Ovary (tissue), 9 donors: ENCODE measurements around the gene SURF2. TPM values are rescaled to one million over a fixed set of nuclear protein-coding genes. Genes with fewer than 3 reads are reported as not detected.

ENCODE experiments used
- DNase-seq, 5 donors: peaks; one replicate each; pipeline ENCODE4 v3.0.0-alpha.2; 2019 to 2020
- H3K27ac ChIP-seq, 2 donors: fragments of 200-600 bp; one replicate each; pipeline versions ENCODE4 v1.5.1 to v1.8.0; 2019 to 2022
- H3K27me3 ChIP-seq: fragments of 200-600 bp; one replicate; pipeline ENCODE4 v1.8.0; 2022
- H3K36me3 ChIP-seq: fragments of 200-600 bp; sonication (generic); one replicate; pipeline ENCODE4 v1.5.1; 2019
- H3K4me1 ChIP-seq: one replicate; pipeline ENCODE4 v1.8.1; 2013; ENCODE audit warnings: mild to moderate bottlenecking, moderate library complexity; ENCODE audit not compliant: insufficient read depth
- H3K4me3 ChIP-seq: fragments of 200-600 bp; sonication (generic); one replicate; pipeline ENCODE4 v1.5.1; 2017
- H3K9me3 ChIP-seq, 2 donors: fragments of 200-600 bp in 1 of 2; sonication (generic) in 1 of 2; one replicate each; pipeline versions ENCODE4 v1.5.1 to v1.8.1; 2013 to 2019; ENCODE audit warnings: mild to moderate bottlenecking in 1 of 2, moderate library complexity in 1 of 2
- EP300 ChIP-seq: sonication (generic); formaldehyde crosslinking; IDR thresholded peaks from one replicate; pipeline ENCODE4 v1.6.1; 2017; ENCODE audit warnings: antibody characterized with exemption
- POLR2A ChIP-seq: fragments of 450-650 bp; IDR thresholded peaks from one replicate; pipeline ENCODE4 v1.6.1; 2017; ENCODE audit warnings: antibody characterized with exemption, mild to moderate bottlenecking, moderate library complexity
- WGBS, 3 donors: extraction: QIAGEN DNeasy Blood & Tissue Kit in 1 of 3; methylation state at CpG; one replicate each; pipeline versions ENCODE4 v1.1.5 to v1.1.7; 2013 to 2017; 5-methylcytosine and 5-hydroxymethylcytosine counted together
- intact Hi-C, 4 donors: fragments of 100-400 bp; cut with DNase I; formaldehyde crosslinking; loops; one replicate each; pipeline versions ENCODE4 v1.11.0 to v1.15.1; 2022 to 2023
- polyA plus RNA-seq, 2 donors: library from polyadenylated mRNA; stranded (reverse); fragments of 200-250 nt in 1 of 2; fragments of 350-450 nt in 1 of 2; fragmentation: Illumina TruSeq in 1 of 2; extraction: RNeasy Lipid Tissue Mini Kit (QIAGEN cat#74804) in 1 of 2; gene quantifications; one replicate each; pipeline ENCODE4 v1.2.3, GENCODE V29; 2013 to 2014
- total RNA-seq, 7 donors: library from RNA; depleted of rRNA in 2 of 7; stranded (reverse); fragments of >200 nt in 2 of 7; fragmentation: NEBNext Ultra II Directional in 3 of 7; extraction: Animal tissue kit (Norgen Biotek cat#: 25700) in 3 of 7; gene quantifications; one replicate each; pipeline versions ENCODE4 v1.1.0 to v1.2.4, GENCODE V29; 2016 to 2023
- TF ChIP-seq, protein P1 (sequence below), 3 donors: fragments of 450-650 bp in 2 of 3; fragments of 200-600 bp in 1 of 3; IDR thresholded peaks; one replicate each; pipeline versions ENCODE4 v1.5.1 to v1.8.0; 2016 to 2022; ENCODE audit warnings: antibody characterized with exemption in 3 of 3, mild to moderate bottlenecking in 1 of 3
- donor health status: DM: no; HTN: no; CAD: no; lungs with moderate emphysema.
- donor health status: DM: no; HTN: no; CAD: no.
- donor health status: Bipolar disorder and iron deficiency.
- donor health status: DM: yes; HTN: yes; CAD: no.
- donor health status: DM: no; HTN: no; CAD: no.
- donor health status: DM: yes; HTN: yes; CAD: no.

Gene SURF2
- total and polyA plus RNA-seq, 9 donors: 8.6 to 30.4 (median 15.8) TPM

- Histone ChIP-seq H3K27ac (no peak overlapping the region), H3K4me3 (no peak overlapping the region), H3K4me1 (peaks cover 11% of the 10 kb centered on the region), H3K36me3 (no peaks in the 10 kb centered on the region), H3K27me3 (no peaks in the 10 kb centered on the region), H3K9me3 (no peaks in the 10 kb centered on the region)
- intact Hi-C loops: no loop called here
- DNase-seq: no peak
- TF ChIP-seq POLR2A: no peak
- 77 to 80% (median 78%) methylated on average over 7 of the region's 7 CpGs for WGBS, 3 donors
Measured at GRCh38 chr9:133369933-133370332, 13.6 kb downstream of the SURF2 start.

- Histone ChIP-seq H3K27me3 (no peaks in the 10 kb centered on the region), H3K36me3 (no peaks in the 10 kb centered on the region), H3K4me1 (peaks cover 11% of the 10 kb centered on the region), H3K4me3 (no peak overlapping the region), H3K9me3 (no peaks in the 10 kb centered on the region), H3K27ac (no peak overlapping the region)
- TF ChIP-seq POLR2A: no peak
- TF ChIP-seq, protein P1, sequence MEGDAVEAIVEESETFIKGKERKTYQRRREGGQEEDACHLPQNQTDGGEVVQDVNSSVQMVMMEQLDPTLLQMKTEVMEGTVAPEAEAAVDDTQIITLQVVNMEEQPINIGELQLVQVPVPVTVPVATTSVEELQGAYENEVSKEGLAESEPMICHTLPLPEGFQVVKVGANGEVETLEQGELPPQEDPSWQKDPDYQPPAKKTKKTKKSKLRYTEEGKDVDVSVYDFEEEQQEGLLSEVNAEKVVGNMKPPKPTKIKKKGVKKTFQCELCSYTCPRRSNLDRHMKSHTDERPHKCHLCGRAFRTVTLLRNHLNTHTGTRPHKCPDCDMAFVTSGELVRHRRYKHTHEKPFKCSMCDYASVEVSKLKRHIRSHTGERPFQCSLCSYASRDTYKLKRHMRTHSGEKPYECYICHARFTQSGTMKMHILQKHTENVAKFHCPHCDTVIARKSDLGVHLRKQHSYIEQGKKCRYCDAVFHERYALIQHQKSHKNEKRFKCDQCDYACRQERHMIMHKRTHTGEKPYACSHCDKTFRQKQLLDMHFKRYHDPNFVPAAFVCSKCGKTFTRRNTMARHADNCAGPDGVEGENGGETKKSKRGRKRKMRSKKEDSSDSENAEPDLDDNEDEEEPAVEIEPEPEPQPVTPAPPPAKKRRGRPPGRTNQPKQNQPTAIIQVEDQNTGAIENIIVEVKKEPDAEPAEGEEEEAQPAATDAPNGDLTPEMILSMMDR (IDR thresholded peaks at IDR 0.05): no peak
- no peak for TF ChIP-seq EP300
- DNase-seq: no peak
- intact Hi-C loops: no loop called here
- WGBS, 3 donors: 67 to 75% (median 74%) methylated on average over 9 of the region's 9 CpGs
Measured at GRCh38 chr9:133370685-133371084, 14.3 kb downstream of the SURF2 start.

- WGBS, 3 donors: 63 to 69% (median 68%) methylated on average over 12 of the region's 12 CpGs
- H3K27ac ChIP-seq: no peak overlapping the region
- no peak overlapping the region for H3K4me3 ChIP-seq
Measured at GRCh38 chr9:133371261-133371711, 14.9 kb downstream of the SURF2 start.

DNA sequence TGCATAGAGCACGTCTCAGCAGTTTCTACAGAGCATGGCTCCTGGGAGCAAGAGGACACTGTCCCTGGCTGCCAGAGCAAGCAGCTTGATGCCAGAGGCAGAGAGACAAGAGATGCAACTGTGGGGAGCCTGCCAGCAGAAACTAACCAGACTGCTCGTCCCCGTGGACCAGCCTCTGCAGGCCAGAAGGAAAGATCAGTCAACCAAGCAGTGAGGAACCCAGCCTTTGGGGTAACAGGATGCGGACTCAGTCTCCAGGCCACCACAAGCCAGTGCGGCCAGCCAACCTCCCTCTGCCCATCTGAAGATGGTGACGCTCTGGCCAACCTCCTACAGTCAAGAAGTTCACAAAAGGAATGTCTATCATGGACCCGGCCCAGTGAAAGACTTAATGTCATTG, 15.8 kb downstream of the SURF2 start:
- TF ChIP-seq, protein P1 (IDR thresholded peaks at IDR 0.05): no peak
- TF ChIP-seq POLR2A (no peak), EP300 (no peak)
- no peak for DNase-seq
- Histone ChIP-seq H3K27me3 (no peaks in the 10 kb centered on the region), H3K9me3 (no peaks in the 10 kb centered on the region), H3K36me3 (no peaks in the 10 kb centered on the region), H3K27ac (no peak overlapping the region), H3K4me1 (peaks cover 11% of the 10 kb centered on the region), H3K4me3 (no peak overlapping the region)
- WGBS, 3 donors: 69 to 71% (median 71%) methylated on average over 7 of the region's 7 CpGs
- intact Hi-C loops: no loop called here

More at GRCh38 chr9:133371261-133371711, 14.9 kb downstream of the SURF2 start:
- DNase-seq: no peak
- intact Hi-C loops: no loop called here
- Histone ChIP-seq H3K27me3 (no peaks in the 10 kb centered on the region), H3K9me3 (no peaks in the 10 kb centered on the region), H3K4me1 (peaks cover 11% of the 10 kb centered on the region), H3K36me3 (no peaks in the 10 kb centered on the region)
- TF ChIP-seq, protein P1 (IDR thresholded peaks at IDR 0.05): no peak
- no peak for TF ChIP-seq POLR2A
- TF ChIP-seq EP300: no peak

DNA sequence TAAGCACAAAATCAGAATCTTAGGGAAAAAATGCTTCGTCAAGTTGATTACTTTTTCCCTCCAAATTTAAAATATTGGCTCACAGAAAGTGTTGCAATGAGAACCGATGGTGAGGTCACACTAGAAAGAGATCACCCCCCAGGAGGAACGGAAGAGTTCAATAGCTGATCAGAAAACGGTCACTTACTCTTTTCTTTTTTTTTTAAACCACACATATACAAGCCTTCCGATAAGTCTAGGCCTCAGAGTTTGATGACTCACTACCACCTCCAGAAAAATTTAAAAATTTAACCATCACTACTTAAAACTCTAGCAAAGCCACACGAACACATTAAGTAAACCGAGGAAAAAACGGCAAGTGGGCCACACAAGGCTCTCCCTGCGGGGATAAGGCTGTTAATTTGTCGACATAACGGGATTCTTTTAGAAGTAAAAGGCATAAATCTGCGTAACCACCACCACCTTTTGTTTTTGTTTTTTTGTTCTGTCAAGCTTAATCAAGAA, 18.3 kb downstream of the SURF2 start:
- no peak for DNase-seq
- peak overlapping the region in 1 of 2 donors; percentile 45 for H3K27ac ChIP-seq
- intact Hi-C loops: no loop called here
- no peaks in the 10 kb centered on the region for H3K27me3 ChIP-seq
- peaks cover 11% of the 10 kb centered on the region for H3K4me1 ChIP-seq
- no peaks in the 10 kb centered on the region for H3K9me3 ChIP-seq
- TF ChIP-seq, protein P1 (IDR thresholded peaks at IDR 0.05): no peak
- TF ChIP-seq EP300: no peak
- no peak for TF ChIP-seq POLR2A
- 10 to 11% (median 11%) methylated on average over 12 of the region's 12 CpGs for WGBS, 3 donors
- H3K4me3 ChIP-seq: peak overlapping the region; percentile 93
- no peaks in the 10 kb centered on the region for H3K36me3 ChIP-seq
